MG63 (cell line): ENCODE data around the gene CCM2. TPM values are rescaled to one million over a fixed set of nuclear protein-coding genes. Genes with fewer than 3 reads are reported as not detected.

Experiments
- DNase-seq: peaks from one replicate; pipeline ENCODE4 v3.0.0-alpha.2; 2020
- H3K27me3 ChIP-seq: fragments of 250-450 bp; sonication (Bioruptor Pico); 2 replicates; pipeline ENCODE4 v1.5.1; 2020; ENCODE audit warnings: mild to moderate bottlenecking, moderate library complexity
- H3K36me3 ChIP-seq: fragments of 250-450 bp; sonication (Bioruptor Pico); 2 replicates; pipeline ENCODE4 v1.5.1; 2020; ENCODE audit warnings: mild to moderate bottlenecking, moderate library complexity
- H3K4me3 ChIP-seq: fragments of 250-450 bp; sonication (Bioruptor Pico); 2 replicates; pipeline ENCODE4 v1.5.1; 2020; ENCODE audit warnings: mild to moderate bottlenecking, moderate library complexity
- H3K9me3 ChIP-seq: fragments of 250-450 bp; sonication (Bioruptor Pico); 2 replicates; pipeline ENCODE4 v1.5.1; 2020; ENCODE audit warnings: mild to moderate bottlenecking, moderate library complexity
- total RNA-seq: library from RNA; depleted of rRNA; stranded (reverse); fragments of >200 nt; shearing (Covaris generic); gene quantifications from 2 replicates; pipeline ENCODE4 v1.2.3, GENCODE V29; 2014; ENCODE audit warnings: low replicate concordance

CCM2 gene
- total RNA-seq, 1 experiment from 2014 or later = 50.6 TPM

- DNase-seq = no peak
- Histone ChIP-seq H3K36me3 (peaks cover 3% of the 10 kb centered on the region), H3K4me3 (no peak overlapping the region)
Measured at GRCh38 chr7:45057878-45058277, 57.9 kb downstream of the CCM2 start.

GRCh38 chr7:45060295-45060694 is 60.3 kb downstream of the CCM2 start:
- H3K27me3 ChIP-seq = no peaks in the 10 kb centered on the region
- peaks cover 11% of the 10 kb centered on the region for H3K36me3 ChIP-seq
- no peaks in the 10 kb centered on the region for H3K9me3 ChIP-seq
- H3K4me3 ChIP-seq = no peak overlapping the region
- DNase-seq = no peak

More at GRCh38 chr7:45057878-45058277, 57.9 kb downstream of the CCM2 start:
- Histone ChIP-seq H3K9me3 (no peaks in the 10 kb centered on the region), H3K27me3 (no peaks in the 10 kb centered on the region)

GRCh38 chr7:45061352-45061751 is 61.4 kb downstream of the CCM2 start:
- DNase-seq = no peak
- Histone ChIP-seq H3K9me3 (no peaks in the 10 kb centered on the region), H3K4me3 (no peak overlapping the region), H3K36me3 (peaks cover 13% of the 10 kb centered on the region), H3K27me3 (no peaks in the 10 kb centered on the region)

DNA sequence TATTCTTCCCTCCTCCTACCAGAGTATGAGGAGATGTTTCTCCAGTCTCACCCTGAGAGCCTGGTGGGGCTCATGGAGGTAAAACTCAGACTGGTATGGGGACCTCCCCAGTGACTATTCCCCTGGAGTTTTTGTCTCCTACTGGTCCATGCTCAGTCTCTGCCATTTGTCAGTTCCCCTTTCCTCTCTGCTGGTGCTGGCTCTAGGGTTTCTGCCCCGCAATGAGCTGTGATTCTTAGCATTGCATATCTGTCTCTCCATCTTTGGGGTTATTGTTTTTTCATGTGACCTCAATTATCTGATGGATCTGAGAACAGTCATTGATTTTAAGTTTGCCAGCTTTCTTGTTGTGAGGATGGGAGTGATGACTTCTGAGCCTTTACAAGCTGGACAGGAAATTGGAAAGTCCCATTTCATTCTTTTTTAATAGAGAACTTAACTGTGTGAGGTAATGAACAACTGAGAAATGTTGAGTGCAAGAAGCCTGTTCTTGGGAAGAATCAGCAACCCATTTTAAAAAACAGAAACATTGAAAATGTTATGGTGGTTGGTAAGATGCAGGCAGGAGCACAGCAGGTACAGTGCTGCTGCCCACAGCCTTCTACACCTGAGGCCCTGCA is 61.9 kb downstream of the CCM2 start:
- H3K4me3 ChIP-seq = no peak overlapping the region
- peaks cover 13% of the 10 kb centered on the region for H3K36me3 ChIP-seq
- H3K9me3 ChIP-seq = no peaks in the 10 kb centered on the region
- no peaks in the 10 kb centered on the region for H3K27me3 ChIP-seq
- DNase-seq = no peak

GRCh38 chr7:45064047-45064725 is 64.2 kb downstream of the CCM2 start:
- Histone ChIP-seq H3K9me3 (no peaks in the 10 kb centered on the region), H3K27me3 (no peaks in the 10 kb centered on the region), H3K4me3 (no peak overlapping the region), H3K36me3 (peaks cover 22% of the 10 kb centered on the region)
- no peak for DNase-seq

DNA sequence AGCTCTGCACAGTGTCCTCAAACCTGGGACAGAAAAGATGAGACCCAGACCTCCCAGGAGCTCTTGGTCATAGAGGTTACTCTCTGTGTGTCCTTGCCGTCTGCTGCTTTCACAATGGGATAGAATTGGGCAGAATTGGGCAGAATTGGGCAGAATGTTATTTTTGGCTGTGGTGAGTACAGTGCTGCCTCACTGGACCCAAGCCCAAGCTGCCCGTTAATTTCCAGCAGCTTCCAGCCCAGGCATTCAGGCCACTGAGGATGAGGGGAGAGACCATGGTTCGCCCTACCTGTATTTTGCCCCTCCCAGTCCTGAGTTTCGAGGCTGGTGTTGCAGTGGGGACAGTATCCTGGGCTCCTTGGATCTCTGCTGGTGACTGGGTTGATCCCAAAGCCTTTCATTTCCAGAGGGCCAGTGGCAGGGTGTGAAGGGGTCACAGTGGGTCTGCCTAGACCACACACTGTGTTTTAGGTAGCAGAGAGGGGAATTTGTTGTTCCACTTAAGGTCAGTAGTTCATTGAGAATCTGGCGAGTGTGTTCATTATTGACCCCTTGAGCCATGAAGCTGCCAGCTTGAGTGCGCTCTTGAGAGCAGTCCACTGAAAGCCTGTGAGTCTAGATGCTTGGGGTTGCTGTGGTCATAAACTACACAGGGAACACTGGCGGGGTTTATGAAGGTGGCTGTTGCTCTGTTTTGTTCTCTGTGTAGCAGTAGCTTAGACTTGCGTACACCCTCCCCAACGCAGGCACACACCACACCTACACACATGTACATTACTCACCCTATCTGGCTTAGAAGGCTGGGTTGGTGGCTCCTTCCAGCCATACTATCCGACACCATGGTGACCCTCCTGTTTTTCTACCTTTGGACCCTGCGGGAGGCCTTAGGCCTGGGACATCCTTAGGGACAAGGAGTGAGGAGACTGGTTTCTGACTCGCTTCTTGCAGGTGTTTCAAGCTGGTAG is 65.3 kb downstream of the CCM2 start:
- H3K36me3 ChIP-seq = peaks cover 23% of the 10 kb centered on the region
- no peak overlapping the region for H3K4me3 ChIP-seq
- no peak for DNase-seq

DNA sequence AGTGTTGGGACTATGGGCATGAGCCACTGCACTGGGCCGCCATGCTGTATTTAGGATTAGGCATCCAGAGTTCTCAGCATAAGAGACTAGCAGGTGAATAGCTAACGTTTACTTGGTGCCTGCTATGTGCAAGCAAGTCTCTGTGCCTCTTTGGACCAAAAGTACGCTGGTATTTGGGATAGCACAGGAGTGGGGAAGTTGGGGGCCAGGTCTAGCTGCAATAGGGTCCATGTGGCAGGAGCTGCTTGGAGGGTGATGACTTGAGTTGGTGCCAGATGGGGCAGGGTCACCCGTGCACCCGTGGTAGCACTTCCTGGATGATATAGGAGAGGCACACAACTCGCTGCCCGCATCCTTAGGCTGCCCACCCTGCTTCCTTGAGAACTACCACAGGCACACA is 66.4 kb downstream of the CCM2 start:
- Histone ChIP-seq H3K4me3 (no peak overlapping the region), H3K9me3 (no peaks in the 10 kb centered on the region), H3K27me3 (no peaks in the 10 kb centered on the region), H3K36me3 (peaks cover 21% of the 10 kb centered on the region)
- no peak for DNase-seq

More for the DNA sequence above, 65.3 kb downstream of the CCM2 start:
- Histone ChIP-seq H3K9me3 (no peaks in the 10 kb centered on the region), H3K27me3 (no peaks in the 10 kb centered on the region)

DNA sequence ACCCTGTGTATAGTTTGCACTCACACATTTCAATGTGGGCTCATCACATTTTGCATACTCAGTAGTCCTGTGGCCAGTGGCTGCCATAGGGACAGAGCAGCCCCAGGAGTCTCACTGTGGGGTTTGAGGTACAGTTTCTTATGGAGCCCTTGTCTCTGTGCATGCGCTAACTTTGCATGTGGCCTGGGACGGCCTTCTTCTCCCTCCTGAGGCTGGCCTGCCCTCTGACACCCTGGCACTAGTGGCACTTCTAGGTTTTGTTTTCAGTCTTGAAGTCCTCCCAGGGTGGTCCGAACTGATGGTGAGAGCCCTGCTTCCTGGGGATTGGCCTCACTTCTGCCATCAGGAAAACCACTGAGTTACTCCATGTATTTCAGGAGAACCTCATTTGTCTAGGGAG is 67.6 kb downstream of the CCM2 start:
- no peaks in the 10 kb centered on the region for H3K9me3 ChIP-seq
- no peak for DNase-seq
- H3K4me3 ChIP-seq = no peak overlapping the region
- H3K27me3 ChIP-seq = no peaks in the 10 kb centered on the region
- peaks cover 21% of the 10 kb centered on the region for H3K36me3 ChIP-seq

- DNase-seq = no peak
- H3K9me3 ChIP-seq = no peaks in the 10 kb centered on the region
Measured at GRCh38 chr7:45068236-45069023, 68.4 kb downstream of the CCM2 start.

DNA sequence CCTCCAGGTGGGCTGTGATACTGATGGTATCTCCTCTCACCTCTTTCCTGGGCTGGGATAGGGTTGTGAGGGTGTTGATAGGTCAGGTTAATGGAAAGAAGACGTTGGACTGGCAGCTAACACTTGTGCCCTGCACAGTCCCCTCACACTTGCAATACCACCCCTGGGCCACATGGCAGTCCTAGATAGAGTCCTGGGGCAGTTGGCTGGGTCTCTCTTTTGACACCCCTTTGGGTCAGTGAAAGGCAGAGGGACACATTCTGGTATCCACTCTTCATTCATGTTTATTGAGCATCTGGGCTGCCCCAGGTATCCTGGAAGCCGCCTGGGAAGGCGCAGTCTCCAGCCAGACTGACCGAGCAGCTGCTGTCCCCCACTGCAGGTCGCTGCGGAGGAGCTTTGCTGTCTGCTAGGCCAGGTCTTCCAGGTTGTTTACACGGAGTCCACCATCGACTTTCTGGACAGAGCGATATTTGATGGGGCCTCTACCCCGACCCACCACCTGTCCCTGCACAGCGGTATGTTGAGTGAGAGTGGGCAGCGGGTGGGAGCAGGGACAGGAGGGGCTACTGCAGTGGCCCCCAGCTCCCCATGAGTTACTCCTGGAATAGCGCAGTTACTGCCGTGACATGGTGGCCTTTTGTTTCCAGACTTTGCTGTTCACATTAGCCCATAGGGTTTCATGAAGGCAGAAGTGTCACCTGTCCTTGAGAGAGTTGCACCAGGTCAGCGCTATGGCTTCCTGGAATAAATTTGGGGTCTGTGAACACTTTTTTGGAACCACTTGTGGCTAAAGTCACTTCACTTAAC is 69.6 kb downstream of the CCM2 start:
- DNase-seq = no peak
- Histone ChIP-seq H3K9me3 (no peaks in the 10 kb centered on the region), H3K4me3 (no peak overlapping the region), H3K27me3 (no peaks in the 10 kb centered on the region), H3K36me3 (peaks cover 14% of the 10 kb centered on the region)

More at GRCh38 chr7:45068236-45069023, 68.4 kb downstream of the CCM2 start:
- H3K27me3 ChIP-seq = no peaks in the 10 kb centered on the region
- H3K36me3 ChIP-seq = peaks cover 20% of the 10 kb centered on the region
- H3K4me3 ChIP-seq = no peak overlapping the region

GRCh38 chr7:45070254-45070642 is 70.2 kb downstream of the CCM2 start:
- Histone ChIP-seq H3K36me3 (peaks cover 14% of the 10 kb centered on the region), H3K4me3 (no peak overlapping the region), H3K9me3 (no peaks in the 10 kb centered on the region), H3K27me3 (no peaks in the 10 kb centered on the region)
- DNase-seq = no peak

- Histone ChIP-seq H3K27me3 (no peaks in the 10 kb centered on the region), H3K9me3 (no peaks in the 10 kb centered on the region), H3K4me3 (no peak overlapping the region), H3K36me3 (peaks cover 12% of the 10 kb centered on the region)
- no peak for DNase-seq
Measured at GRCh38 chr7:45071528-45071927, 71.5 kb downstream of the CCM2 start.

GRCh38 chr7:45072131-45073030 is 72.4 kb downstream of the CCM2 start:
- Histone ChIP-seq H3K4me3 (no peak overlapping the region), H3K36me3 (peaks cover 12% of the 10 kb centered on the region), H3K9me3 (no peaks in the 10 kb centered on the region), H3K27me3 (no peaks in the 10 kb centered on the region)
- no peak for DNase-seq

GRCh38 chr7:45073031-45073785 is 73.2 kb downstream of the CCM2 start:
- no peaks in the 10 kb centered on the region for H3K27me3 ChIP-seq

More at GRCh38 chr7:45073031-45073785, 73.2 kb downstream of the CCM2 start:
- H3K36me3 ChIP-seq = peaks cover 8% of the 10 kb centered on the region
- no peak for DNase-seq
- H3K4me3 ChIP-seq = no peak overlapping the region
- no peaks in the 10 kb centered on the region for H3K9me3 ChIP-seq
